OCI-LY3 (cell line): ENCODE measurements around the gene OSBPL6.

Experiments
- H2AFZ ChIP-seq: fragments of 200-600, 300-600 bp; shearing (Covaris generic); 2 replicates; pipeline ENCODE4 v1.6.0; 2014; ENCODE audit warnings: antibody characterized with exemption, low read depth, low read length
- H3K27ac ChIP-seq: fragments of 200-600, 300-600 bp; sonication (generic); 2 replicates; pipeline ENCODE4 v1.5.1; 2014; ENCODE audit warnings: mild to moderate bottlenecking, low read length, moderate library complexity, mixed read lengths
- H3K27me3 ChIP-seq: fragments of 200-600, 300-600 bp; sonication (generic); 2 replicates; pipeline ENCODE4 v1.6.1; 2014; ENCODE audit warnings: low read depth, low read length, mixed read lengths
- H3K36me3 ChIP-seq: fragments of 200-600, 300-600 bp; sonication (generic); replicated peaks from 2 replicates; pipeline ENCODE3; 2014; ENCODE audit warnings: low read depth, low read length, mixed read lengths
- H3K4me1 ChIP-seq: fragments of 300-600, 200-600 bp; sonication (generic); 2 replicates; pipeline ENCODE4 v1.6.1; 2014; ENCODE audit warnings: low read length, mixed read lengths
- H3K4me2 ChIP-seq: fragments of 200-600, 300-600 bp; sonication (generic); 2 replicates; pipeline ENCODE4 v1.6.1; 2014; ENCODE audit warnings: low read length, mixed read lengths
- H3K4me3 ChIP-seq: fragments of 300-600, 200-600 bp; sonication (generic); 2 replicates; pipeline ENCODE4 v1.5.1; 2014; ENCODE audit warnings: antibody characterized with exemption, mild to moderate bottlenecking, low read length, moderate library complexity
- H3K79me2 ChIP-seq: fragments of 300-600, 200-600 bp; shearing (Covaris generic); 2 replicates; pipeline ENCODE4 v1.6.1; 2014; ENCODE audit warnings: mild to moderate bottlenecking, low read length, mixed read lengths
- H3K9ac ChIP-seq: fragments of 300-600, 200-600 bp; shearing (Covaris generic); 2 replicates; pipeline ENCODE4 v1.6.0; 2014; ENCODE audit warnings: mild to moderate bottlenecking, low read length, moderate library complexity
- H3K9me3 ChIP-seq: fragments of 200-600, 300-600 bp; shearing (Covaris generic); 2 replicates; pipeline ENCODE4 v1.6.1; 2014; ENCODE audit warnings: low read length, mixed read lengths; ENCODE audit not compliant: insufficient read depth
- H4K20me1 ChIP-seq: fragments of 200-600, 300-600 bp; sonication (generic); 2 replicates; pipeline ENCODE4 v1.6.1; 2016; ENCODE audit warnings: low read length, mixed read lengths; ENCODE audit not compliant: insufficient read depth
- EZH2phosphoT487 ChIP-seq: fragments of 200-600 bp; shearing (Covaris generic); IDR thresholded peaks from 2 replicates; pipeline ENCODE4 v1.6.1; 2018; ENCODE audit warnings: antibody characterized with exemption, mixed run types, low read depth
- TF ChIP-seq, protein P1 (sequence below): fragments of 200-600, 300-600 bp; sonication (generic); IDR thresholded peaks from 2 replicates; pipeline ENCODE4 v1.5.1; 2014; ENCODE audit warnings: antibody characterized with exemption, low read length, low read depth

Gene OSBPL6

DNA sequence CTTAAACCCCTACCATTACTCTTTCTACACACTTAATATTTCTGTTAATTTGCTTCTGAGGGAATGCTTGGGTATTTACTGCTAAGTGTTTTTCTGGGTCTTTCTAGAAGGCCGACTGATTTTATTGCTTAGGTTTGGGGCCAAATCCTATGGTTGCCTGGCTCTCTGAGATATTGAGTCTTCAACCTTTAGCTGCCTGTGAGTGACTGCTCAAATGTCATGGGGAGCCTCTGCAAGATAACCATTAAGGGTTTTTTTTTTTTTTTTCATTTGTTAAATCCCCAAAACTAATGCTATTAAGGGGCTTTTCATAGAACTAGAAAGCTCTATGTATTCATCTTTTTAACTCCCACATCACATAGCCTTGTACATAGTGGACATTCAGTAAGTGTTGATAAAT, 5.0 kb downstream of the OSBPL6 start:
- Histone ChIP-seq H3K9ac (no peak overlapping the region), H3K9me3 (no peaks in the 10 kb centered on the region), H3K27ac (no peak overlapping the region), H3K79me2 (no peaks in the 10 kb centered on the region), H3K4me1 (peaks cover 14% of the 10 kb centered on the region), H3K27me3 (peaks cover 15% of the 10 kb centered on the region; the same call in 1 of the 2 replicates), H3K4me2 (no peak overlapping the region), H4K20me1 (no peaks in the 10 kb centered on the region), H2AFZ (no peak overlapping the region), H3K36me3 (no peaks in the 10 kb centered on the region), H3K4me3 (no peak overlapping the region)
- TF ChIP-seq, protein P1, sequence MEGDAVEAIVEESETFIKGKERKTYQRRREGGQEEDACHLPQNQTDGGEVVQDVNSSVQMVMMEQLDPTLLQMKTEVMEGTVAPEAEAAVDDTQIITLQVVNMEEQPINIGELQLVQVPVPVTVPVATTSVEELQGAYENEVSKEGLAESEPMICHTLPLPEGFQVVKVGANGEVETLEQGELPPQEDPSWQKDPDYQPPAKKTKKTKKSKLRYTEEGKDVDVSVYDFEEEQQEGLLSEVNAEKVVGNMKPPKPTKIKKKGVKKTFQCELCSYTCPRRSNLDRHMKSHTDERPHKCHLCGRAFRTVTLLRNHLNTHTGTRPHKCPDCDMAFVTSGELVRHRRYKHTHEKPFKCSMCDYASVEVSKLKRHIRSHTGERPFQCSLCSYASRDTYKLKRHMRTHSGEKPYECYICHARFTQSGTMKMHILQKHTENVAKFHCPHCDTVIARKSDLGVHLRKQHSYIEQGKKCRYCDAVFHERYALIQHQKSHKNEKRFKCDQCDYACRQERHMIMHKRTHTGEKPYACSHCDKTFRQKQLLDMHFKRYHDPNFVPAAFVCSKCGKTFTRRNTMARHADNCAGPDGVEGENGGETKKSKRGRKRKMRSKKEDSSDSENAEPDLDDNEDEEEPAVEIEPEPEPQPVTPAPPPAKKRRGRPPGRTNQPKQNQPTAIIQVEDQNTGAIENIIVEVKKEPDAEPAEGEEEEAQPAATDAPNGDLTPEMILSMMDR = no peak
- no peak for TF ChIP-seq EZH2phosphoT487

DNA sequence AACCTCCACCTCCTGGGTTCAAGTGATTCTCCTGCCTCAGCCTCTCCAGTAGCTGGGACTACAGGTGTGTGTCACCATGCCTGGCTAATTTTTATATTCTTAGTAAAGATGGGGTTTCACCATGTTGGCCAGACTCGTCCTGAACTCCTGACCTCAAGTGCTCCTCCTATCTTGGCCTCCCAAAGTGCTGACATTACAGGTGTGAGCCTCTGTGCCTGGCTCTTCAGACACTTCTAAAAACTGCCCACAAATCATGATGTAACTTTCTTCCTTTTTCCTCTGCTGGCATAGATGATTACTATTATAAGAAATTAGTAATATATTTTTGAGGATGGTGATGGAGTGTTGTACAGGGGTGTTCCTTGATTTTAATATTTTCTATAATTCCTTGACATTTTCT, 6.0 kb downstream of the OSBPL6 start:
- Histone ChIP-seq H2AFZ (no peak overlapping the region), H3K9ac (no peak overlapping the region), H3K4me2 (no peak overlapping the region), H3K27ac (no peak overlapping the region), H3K4me1 (peaks cover 13% of the 10 kb centered on the region), H3K9me3 (no peaks in the 10 kb centered on the region), H4K20me1 (no peaks in the 10 kb centered on the region), H3K4me3 (no peak overlapping the region), H3K36me3 (no peaks in the 10 kb centered on the region), H3K79me2 (no peaks in the 10 kb centered on the region), H3K27me3 (peaks cover 15% of the 10 kb centered on the region; the same call in 1 of the 2 replicates)
- no peak for TF ChIP-seq EZH2phosphoT487
- TF ChIP-seq, protein P1 = no peak

DNA sequence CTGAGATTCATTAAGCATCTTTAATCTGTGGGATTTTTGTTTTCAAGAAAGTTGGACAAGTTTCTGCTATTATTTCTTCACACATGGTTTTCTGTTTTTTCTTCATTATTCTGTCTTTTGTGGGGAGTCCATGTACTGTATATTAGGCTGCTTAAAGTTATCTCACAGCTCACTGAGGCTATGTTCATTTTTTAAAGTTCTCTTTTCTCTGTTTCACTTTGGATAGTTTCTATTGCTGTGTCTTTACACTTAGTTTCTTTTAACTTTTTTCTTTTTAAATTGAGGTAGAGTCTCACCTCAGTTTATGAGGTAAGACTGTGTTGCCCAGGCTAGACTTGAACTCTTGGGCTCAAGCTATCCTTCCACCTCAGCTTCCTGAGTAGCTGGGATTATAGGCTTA, 8.6 kb downstream of the OSBPL6 start:
- H3K79me2 ChIP-seq = no peaks in the 10 kb centered on the region
- H3K4me2 ChIP-seq = no peak overlapping the region
- no peak overlapping the region for H3K27ac ChIP-seq
- H2AFZ ChIP-seq = no peak overlapping the region
- no peaks in the 10 kb centered on the region for H3K36me3 ChIP-seq
- no peak overlapping the region for H3K4me3 ChIP-seq
- H3K27me3 ChIP-seq = no peaks in the 10 kb centered on the region
- H3K4me1 ChIP-seq = peaks cover 6% of the 10 kb centered on the region
- H3K9ac ChIP-seq = no peak overlapping the region
- no peaks in the 10 kb centered on the region for H4K20me1 ChIP-seq
- TF ChIP-seq, protein P1 = no peak
- no peak for TF ChIP-seq EZH2phosphoT487
- H3K9me3 ChIP-seq = no peaks in the 10 kb centered on the region

DNA sequence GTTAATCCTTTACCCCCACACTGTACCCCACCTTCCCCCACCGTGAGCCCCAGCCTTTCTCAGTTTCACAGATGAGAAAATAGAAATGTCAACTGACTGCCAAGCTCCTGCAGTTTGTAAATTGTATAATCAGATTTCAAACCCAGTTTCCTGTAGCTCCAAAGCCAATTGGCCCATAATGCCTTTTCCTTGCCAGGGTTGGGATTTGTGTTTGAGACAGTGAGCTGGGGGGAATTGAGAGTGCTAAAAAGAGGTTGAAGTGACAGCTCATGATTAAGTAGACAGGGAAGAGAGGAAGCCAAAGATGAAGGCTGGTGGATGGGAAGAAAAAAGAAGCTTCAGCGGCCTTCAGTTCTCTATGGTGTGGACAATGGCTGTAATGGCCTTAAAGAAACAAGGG, 10.7 kb downstream of the OSBPL6 start:
- Histone ChIP-seq H3K4me3 (no peak overlapping the region), H2AFZ (no peak overlapping the region), H4K20me1 (no peaks in the 10 kb centered on the region), H3K4me1 (peaks cover 6% of the 10 kb centered on the region), H3K9ac (no peak overlapping the region), H3K9me3 (no peaks in the 10 kb centered on the region), H3K27me3 (no peaks in the 10 kb centered on the region), H3K4me2 (no peak overlapping the region), H3K79me2 (no peaks in the 10 kb centered on the region), H3K27ac (no peak overlapping the region), H3K36me3 (no peaks in the 10 kb centered on the region)
- TF ChIP-seq, protein P1 = no peak
